OCI-M2 (cell line): ENCODE data around the gene ALDOB.

Source experiments
- DNase-seq: peaks from one replicate; lab custom pipeline; 2025; ENCODE audit not compliant: unreplicated experiment; lab: John Stamatoyannopoulos, UW

The ALDOB gene

GRCh38 chr9:101435601-101436079, at the start of gene ALDOB:
ALDOB (minus strand) TSS chr9:101435774; CDS start chr9:101430887, 4,887 bp downstream.
- no peak for DNase-seq

GRCh38 chr9:101484046-101484445, 48.5 kb upstream of the ALDOB start:
- DNase-seq: no peak

- DNase-seq: no peak
These were observed 45.7 kb upstream of the ALDOB start for GRCh38 chr9:101481261-101481660.

- no peak for DNase-seq
These were observed 44.8 kb upstream of the ALDOB start for GRCh38 chr9:101480386-101480785.

GRCh38 chr9:101479338-101480030, 43.9 kb upstream of the ALDOB start:
- DNase-seq: no peak

DNA sequence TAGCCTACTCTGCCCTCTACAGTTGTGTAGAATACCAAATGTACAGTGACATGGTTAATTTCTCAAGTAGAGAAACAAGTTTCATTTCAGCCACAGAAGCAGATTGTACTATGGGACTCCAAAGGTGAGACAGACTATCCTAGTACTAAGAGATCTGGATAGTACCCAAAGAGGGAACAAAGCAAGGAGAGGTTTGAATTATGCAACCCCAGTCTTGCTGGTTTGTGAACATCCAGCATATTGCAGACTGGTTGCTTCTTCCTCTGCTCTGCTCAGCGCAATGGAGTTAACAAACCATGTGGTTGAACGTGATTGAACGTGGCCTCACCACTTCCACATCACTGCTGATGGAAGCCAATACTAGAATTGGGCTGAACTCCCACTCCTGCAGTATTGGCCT, 43.3 kb upstream of the ALDOB start:
- no peak for DNase-seq

GRCh38 chr9:101478444-101478843, 42.9 kb upstream of the ALDOB start:
- DNase-seq: no peak

- no peak for DNase-seq
These were observed 42.2 kb upstream of the ALDOB start for GRCh38 chr9:101477736-101478135.

DNA sequence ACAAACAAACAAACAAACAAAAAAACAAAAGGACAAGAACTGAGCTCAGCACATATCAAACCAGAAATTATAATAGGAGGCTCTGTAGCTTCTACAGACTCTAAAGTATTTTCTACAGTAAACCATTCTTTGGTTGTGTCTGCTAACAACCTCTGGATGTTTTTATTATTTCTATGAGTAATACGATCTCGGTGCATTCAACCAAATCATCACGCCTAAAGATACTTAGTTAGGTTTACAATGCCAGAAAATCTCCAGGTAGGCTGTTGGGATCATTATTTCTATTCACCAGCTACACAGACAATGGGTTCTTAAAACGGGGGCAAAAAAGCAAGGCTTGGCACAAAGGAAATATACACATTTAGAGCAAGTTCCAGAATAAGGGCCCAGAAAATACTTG, 41.6 kb upstream of the ALDOB start:
- no peak for DNase-seq

- no peak for DNase-seq
These were observed 41.1 kb upstream of the ALDOB start for GRCh38 chr9:101476576-101477208.

DNA sequence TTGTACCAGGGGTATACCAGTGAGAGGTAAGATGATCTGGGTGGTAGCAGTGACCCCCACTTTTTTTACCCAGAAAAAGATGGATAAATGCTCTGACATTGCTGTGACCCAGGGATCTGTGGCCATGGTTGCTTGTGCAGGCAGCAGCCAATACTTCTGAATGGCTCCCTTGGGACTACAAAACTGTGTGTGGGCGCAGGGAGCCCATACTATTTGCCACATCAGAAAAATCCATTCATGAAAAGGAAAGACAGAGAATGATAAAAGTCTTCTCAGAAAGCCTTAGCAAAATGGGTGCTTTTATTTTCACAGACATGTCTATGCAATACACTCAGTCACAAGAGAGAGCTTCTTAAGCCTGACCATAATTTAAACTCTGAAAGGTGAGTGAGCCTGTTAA, 37.3 kb upstream of the ALDOB start:
- DNase-seq: no peak

DNA sequence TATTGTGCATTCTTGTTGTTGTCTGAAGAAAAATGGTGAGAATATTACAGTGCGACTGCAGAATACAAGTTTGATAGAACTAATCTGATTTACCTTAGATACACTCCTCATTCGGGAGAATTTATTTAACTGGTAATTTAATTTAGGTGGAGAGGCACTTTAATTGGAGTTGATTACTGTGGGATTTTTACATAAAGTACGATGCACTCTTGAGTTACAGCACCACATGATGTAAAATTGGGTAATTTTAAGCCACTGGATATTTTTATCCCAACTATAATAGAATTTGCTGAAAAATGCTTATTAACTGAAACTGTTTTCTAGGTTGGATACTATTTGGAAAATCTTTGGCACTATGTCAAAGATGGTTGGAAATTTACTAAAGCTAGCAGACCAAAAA, 35.4 kb upstream of the ALDOB start:
- no peak for DNase-seq

DNA sequence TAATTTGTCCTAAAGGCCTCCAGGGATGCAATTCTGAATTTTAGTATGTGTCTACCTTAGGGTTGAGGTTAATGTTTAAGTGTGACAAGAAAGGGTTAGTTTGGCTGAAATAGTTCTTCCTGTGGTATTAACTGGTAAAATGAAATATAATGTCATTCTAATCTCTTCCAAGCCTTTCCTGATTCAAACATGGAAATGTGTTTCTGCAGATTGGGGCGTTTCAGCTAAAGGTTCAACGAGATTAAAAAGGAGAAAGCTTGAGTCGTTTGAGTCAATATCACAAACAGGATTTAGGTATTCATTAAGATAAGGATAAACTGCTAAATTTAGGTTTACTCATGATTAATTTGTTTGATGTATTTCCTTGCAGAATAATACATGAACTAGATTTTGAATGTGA, 34.4 kb upstream of the ALDOB start:
- DNase-seq: no peak

DNA sequence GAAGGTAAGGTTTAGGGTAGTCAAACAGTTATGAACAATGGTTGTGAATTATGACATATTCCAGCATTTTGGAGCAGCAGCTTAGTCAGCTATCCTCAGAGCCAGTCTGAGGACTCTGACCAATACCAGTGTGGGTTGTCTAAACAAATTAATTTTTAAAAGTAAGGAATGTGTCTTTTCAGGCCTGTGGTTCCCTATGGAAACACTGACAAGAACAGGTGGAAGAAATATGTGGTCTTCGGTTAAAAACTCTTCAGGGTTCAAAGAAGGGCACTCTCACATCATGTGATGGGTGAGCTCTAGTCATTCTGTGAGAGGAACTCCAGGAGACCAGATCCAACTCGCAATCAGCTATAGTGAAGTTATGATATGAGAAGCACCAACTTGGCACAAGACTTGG, 33.5 kb upstream of the ALDOB start:
- no peak for DNase-seq

DNA sequence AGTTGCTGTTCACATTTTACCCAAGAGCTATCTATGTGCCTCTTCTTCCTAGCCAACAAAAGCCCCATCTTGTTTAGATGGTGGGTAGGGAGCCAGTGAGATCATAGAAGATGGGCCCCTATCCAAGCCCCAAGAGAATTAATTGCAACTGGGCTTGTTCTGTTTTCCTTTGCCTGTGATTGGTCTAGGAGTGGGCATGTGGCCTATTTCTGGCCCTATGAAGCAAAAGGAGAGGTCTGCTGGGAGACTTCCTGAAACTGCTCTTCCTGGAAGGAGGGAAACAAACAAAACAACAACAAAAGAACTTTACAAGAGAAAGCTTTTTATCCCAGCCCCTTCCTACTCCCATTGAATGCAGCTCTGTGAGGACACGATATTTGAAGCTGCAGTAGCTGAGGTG, 32.5 kb upstream of the ALDOB start:
- no peak for DNase-seq

GRCh38 chr9:101467690-101468089, 32.1 kb upstream of the ALDOB start:
- no peak for DNase-seq

DNA sequence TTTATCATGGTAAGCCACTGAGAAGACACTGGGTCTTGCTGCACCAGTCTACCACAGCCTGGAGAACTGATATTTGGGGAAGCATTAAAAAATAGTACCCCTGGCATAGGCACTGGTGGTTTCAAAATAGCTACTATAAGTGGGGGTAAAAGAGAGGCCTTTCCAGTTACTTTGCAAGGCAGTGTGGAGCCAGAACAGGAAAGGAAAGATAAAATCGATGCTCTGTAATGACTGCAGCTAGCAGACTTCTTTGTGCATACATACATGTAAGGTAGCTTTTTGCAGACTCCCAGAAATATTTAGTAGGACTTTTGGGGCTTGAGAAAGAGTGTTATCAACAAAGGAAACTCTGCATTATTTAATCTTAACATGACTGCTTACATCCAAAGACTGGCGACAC, 31.3 kb upstream of the ALDOB start:
- no peak for DNase-seq

- peak; percentile 26 for DNase-seq
These were observed 29.8 kb upstream of the ALDOB start for GRCh38 chr9:101465326-101465915.

DNA sequence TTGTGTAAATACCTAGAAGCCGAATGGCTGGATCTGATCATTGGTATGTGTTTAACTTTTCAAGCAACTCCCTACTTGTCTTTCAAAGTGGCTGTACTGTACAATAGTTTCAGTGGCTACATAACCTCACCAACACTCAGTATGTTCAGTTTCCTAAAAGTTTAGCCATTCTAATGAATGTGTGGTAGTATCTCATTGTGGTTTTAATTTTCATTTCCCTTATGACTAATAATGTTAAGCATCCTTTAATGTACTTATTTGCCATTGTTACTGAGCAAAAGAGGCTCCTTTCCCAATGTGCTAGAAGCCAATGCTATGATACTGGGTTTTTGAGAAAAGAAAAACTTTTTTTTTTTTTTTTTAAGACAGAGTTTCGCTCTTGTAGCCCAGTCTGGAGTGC, 27.8 kb upstream of the ALDOB start:
- no peak for DNase-seq

GRCh38 chr9:101462558-101462957, 27.0 kb upstream of the ALDOB start:
- no peak for DNase-seq

- DNase-seq: no peak
These were observed 25.4 kb upstream of the ALDOB start for GRCh38 chr9:101460965-101461364.

- DNase-seq: peak; percentile 67
These were observed 23.5 kb upstream of the ALDOB start for GRCh38 chr9:101458963-101459631.
